Non-pigmented ciliary epithelial cell (primary cell): ENCODE results near the gene SHCBP1L.

Source experiments
- DNase-seq: peaks from one replicate; pipeline ENCODE4 v3.0.0-alpha.2; 2010; ENCODE audit warnings: low read depth

SHCBP1L gene

DNA sequence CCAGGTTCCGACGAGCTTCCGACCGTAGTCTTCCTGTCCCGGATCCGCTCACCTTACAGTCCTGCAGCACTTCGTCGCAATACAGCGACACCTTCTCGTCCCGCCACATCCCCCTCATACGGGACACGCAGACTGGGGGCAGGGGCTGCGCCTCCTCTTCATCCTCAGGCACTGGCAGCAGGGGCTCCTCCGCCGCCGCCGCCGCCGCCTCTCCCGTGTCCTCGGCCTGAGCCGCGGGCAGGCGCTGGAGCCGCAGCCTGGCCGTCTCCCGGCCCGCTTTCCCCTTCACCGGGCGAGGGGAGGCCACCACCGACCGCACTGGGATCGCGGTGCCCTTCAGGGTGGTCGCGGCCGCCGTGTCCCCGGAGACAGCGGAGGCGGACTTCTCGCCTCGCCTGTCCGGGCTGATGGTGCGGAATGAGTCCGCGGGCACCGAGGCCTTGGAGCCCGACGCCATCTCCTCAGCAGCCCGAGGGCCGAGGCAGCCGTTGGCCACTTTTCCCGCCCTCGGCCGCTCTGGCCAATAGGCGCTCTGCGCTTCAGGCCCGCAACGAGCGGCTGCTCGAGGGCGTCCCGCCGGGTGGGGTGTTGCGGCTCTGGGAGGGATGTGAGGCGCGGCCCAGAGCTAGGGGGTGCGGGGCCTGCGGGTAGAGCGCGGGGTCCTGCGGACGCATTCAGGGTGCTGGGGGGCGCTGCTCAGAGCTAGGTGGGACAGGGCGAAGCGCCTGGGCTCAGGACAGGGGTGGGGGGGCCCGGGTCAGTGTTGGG lies at the start of gene SHCBP1L:
SHCBP1L (minus strand) TSS at position 490 of the 768 bp plus-strand sequence; CDS start at position 457, 33 bp downstream.
- no peak for DNase-seq

DNA sequence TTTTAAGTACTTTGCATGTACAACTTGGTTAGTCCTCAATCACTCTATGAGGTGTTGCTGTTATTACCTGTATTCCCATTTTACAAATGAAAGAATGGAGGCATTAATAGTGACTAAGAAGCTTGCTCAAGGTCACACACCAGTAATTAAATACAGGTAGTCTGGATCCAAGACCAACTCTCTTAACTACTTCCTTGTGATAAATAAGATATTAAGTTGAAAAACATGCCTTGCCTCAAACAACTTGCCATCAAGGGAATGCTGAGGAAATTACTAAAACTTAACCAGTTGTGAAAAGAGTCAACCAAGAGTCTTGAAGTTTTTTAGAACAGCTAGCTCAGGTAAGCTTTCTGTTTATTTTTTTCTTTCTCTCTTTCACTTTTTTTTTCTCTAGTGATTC lies 49.3 kb upstream of the SHCBP1L start:
- DNase-seq = no peak

DNA sequence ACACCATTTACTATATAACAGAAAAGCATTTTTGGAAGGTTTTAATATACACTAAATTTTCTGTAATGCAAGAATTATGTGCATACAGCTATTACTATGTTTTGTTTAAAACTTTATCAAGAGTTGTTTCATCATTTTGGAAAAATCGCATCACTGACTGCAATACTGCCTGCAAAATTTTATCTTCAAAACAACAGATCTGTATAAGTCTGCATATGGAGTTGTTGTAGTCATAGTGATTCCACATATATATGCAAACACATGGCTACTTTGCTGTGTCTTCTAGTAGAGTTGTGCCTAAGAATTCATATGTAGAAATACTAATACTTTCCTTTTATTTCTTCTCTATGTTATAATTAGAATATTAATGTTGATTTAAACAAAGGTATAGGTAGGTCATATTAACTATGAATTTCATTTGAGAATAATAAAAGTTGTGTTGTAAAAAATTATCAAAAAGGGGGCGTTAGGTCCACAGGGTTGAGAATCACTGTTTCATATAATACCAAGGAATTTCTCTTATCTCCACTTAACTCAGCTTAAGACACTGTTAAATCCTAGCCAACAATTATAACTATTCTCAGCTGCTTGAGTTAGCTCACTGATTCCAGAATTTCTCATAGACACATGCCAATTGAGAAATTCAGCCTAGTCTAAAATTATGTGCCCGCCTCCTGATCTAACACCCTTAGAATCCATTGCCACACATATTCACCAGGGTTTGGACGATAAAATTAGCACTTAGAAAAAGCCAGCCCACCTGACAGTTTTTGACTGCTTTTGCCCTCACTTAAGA lies 47.4 kb upstream of the SHCBP1L start:
- DNase-seq = no peak

DNA sequence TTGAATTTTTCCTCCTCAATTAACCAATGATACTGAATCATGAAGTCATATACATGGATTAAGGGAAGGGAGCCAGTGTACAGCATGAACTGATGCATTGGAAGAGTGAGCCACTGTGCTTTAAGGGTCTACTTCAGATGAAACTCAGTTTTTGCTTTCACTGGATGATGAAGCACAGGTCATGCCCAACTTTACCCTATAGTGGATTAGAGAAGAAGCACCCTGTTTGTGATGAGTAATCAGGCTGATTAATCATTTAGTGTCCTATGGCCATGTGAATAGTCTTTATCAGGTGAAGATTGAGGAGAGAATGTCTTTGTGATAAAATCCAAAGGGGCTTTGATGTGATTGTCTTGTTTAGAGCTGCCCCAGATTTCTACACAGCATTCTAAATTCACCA lies 45.5 kb upstream of the SHCBP1L start:
- DNase-seq = no peak

DNA sequence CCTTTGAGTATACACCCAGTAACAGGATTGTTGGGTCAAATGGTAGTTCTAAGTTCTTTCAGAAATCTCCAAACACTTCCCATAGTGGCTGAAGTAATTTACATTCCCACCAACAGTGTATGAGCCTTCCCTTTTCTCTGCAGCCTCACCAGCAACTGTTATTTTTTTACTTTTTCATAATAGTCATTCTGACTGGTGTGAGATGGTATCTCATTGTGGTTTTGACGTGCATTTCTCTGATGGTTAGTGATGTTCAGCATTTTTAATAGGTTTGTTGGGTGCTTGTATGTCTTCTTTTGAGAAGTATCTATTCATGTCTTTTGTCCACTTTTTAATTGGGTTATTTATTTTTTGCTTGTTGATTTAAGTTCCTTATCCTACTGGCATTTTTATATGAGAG lies 43.9 kb upstream of the SHCBP1L start:
- no peak for DNase-seq

DNA sequence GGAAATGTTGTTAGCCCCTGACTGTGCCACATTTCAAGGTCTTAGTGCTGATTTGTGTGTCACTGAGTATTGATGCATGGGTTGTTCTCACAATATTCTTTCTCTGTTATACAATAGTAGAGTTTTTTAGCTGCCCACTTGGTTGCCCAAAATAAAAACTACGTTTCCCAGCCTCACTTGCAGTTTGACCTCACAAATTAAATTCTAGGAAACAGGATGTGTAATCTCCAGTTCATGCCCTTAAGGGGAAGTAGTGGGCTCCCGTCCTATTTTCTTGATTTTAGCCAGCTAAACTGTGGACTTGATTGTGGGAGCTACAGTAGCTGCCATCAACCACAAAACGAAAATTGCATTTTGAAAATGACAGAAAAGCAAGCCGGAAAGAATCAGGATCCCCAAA lies 42.9 kb upstream of the SHCBP1L start:
- DNase-seq = no peak

DNA sequence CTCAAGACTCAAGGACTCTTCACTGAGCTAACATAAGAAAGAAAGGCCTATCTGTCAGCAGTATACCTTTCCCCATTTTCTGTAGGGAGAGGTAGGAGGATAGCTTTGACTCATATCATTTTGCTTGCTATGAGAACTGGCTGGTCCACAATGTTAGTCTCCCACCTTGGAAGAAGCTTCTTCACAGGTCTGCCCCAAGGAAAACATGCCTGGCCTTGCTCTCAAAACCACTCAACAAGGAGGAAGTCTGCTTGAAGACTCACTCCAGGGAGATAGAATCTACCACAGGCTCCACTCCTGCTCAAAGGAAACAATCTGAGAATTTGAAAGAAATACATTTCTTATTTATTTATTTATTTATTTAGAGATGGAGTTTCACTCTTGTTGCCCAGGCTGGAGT lies 40.8 kb upstream of the SHCBP1L start:
- DNase-seq = no peak

DNA sequence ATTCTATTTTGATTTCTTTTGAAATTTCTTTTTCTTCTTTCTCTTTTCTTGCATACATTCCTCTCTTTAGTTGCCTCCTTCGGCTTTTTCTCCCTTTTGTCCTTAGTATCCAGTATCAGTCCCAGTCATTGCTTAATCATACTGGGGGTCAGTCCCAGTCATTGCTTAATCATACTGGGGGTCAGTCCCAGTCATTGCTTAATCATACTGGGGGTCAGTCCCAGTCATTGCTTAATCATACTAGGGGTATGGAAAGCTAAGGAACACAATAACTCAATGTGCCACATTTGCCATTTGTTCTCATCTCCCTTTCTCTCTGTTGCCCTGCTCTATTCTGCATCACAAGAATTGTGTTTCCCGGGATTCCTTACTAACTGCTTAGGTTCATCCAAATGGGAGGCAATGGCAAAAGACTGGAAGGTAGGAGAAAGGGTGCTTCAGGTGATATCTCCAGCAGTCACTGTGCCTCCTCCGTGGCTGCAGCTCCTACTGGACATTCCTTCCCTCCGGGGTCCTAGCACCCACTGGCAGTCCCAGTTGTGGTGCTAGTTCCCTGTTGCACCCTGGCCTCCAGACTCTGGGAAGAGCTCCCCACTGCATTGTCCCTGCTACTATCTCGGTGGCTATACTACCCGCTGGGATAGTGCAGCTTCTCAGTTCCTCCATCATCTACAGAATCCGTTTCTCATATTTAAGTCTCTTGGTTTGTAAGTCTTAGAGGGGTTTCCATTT lies 37.6 kb upstream of the SHCBP1L start:
- DNase-seq = no peak

DNA sequence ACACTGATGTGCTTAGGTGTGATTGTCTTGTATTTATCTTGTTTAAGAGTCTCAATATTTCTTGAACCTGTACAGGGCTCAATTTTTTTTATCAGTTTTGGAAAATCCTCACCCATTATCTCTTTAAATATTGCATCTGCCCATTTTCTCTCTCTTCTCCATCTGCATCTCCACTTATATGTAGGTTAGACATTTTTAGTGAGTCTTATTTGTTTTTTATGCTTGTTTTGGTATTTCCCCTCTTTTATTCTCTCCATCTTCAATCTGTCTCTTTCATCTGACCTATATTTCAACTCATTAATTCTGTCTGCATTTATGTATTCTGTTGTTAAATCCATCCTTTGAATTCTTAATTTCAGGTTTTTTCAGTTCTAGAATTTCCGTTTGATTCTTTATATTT lies 32.9 kb upstream of the SHCBP1L start:
- no peak for DNase-seq

DNA sequence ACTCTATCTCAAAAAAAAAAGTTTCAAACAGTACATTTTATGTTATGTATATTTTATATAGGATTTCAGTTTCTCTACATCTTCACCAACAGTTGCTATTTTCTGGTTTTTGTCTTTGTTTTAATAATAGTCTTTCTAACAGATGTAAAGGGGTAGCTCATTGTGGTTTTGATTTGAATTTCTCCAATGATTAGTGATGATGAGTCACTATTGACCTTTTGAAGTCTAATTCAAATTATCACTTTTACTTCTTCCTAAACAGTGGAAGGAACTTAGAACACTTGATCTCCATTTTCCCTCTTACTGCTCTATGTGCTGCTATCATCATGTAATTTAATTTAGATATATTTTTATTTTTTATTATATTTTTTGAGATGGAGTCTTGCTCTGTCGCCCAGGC lies 31.7 kb upstream of the SHCBP1L start:
- no peak for DNase-seq

DNA sequence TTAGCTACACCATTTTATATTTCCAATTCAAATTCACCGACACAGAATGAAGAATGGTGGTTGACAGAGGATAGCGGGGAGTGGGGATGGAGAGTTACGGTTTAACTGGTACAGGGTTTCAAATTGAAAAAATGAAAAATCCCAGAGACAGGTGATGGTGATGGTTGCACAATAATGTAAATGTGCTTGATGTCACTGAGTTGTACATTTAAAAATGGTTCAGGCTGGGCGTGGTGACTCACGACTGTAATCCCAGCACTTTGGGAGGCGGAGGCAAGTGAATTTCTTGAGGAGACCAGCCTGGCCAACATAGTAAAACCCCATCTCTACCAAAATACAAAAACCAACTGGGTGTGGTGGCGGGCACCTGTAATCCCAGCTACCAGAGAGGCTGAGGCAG lies 31.2 kb upstream of the SHCBP1L start:
- no peak for DNase-seq

DNA sequence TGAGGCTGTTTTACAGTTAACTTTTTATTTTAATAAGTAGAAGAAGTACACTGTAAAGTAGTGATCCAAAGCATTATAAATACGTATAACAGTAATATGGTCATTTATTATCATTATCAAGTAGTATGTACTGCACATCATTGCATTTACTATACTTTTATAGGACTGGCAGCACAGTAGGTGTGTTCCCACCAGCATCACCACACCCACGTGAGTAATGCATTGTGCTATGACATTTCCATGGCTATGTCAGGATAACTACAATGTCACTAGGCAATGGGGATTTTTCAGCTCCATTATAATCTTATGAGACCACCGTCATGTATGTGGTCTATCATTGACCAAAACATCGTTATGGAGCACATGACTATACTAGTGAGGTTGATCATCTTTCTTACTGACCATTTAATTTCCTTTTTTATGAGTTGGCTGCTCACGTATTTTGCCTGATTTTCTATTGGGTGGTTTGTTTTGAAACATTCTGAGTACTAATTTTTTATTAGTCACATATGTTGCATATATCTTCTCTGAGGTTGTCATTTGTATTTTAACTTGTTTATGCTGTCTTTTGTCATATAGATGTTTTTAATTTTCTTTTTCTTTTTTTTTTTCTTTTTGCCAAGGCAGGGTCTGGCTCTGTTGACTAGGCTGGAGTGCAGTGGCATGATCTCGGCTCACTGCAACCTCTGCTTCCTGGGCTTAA lies 25.3 kb upstream of the SHCBP1L start:
- no peak for DNase-seq

DNA sequence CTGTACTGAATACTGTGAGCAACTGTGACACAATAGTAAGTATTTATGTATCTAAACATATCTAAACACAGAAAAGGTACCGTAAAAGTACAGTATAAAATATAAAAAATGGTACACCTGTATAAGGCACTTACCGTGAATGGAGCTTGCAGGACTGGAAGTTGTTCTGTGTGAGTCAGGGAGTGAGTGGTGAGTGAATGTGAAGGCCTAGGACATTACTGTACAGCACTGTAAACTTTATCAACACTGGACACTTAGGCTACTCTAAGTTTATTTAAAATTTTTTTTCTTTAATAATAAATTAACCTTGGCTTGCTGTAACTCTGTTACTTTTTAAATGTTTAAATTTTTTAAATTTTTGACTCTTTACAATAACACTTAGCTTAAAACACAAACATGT lies 24.5 kb upstream of the SHCBP1L start:
- no peak for DNase-seq

DNA sequence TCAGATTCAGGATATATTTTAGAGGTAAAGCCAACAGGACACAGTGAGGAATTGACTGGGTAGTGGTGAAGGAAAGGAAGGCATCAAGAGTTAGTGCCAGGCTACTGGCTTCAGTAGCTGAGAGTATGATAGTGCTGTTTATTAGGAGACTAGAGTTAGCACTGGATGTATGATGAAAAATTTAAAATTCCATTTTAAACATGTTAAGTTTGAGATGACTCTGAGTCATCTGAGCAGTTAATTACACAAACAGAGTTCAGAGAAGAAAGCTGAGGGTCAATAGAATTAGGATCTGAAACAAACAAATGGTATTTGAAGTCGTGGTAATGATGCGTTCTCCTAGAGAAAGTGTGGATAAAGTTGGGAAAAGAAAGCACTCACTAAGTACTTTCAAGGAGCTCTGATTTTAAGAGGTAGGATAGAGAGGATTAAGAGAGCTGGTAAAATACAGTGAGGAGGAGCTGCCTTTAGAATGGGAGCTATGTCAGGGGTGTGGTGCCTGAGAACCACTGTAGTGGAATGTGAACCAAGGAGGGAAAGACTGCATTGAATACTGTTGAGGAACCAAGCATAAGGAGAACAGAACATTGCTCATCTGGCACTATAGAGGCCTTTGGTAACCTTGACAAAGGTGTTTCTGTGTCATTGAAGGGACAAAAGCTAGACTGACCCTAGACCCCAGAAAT lies 21.7 kb upstream of the SHCBP1L start:
- DNase-seq = no peak

DNA sequence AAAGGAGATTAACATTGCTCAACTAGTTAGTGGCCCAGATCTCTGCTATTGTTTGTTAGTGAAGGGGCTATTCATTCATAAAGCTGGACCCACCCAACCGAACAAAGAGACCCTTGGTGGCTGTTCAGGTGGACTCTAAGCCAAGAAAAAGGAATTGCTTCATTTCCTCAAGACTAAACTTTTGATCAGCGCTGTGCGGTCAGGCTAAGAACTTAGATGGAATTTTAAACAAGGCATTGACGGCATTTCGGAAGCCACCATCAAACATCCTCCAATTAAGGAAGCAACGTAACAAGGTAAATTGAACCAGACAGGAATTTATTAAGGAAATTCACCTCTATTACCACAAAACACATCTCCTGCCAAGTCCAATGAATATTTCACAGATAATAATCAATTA lies 19.9 kb upstream of the SHCBP1L start:
- no peak for DNase-seq

DNA sequence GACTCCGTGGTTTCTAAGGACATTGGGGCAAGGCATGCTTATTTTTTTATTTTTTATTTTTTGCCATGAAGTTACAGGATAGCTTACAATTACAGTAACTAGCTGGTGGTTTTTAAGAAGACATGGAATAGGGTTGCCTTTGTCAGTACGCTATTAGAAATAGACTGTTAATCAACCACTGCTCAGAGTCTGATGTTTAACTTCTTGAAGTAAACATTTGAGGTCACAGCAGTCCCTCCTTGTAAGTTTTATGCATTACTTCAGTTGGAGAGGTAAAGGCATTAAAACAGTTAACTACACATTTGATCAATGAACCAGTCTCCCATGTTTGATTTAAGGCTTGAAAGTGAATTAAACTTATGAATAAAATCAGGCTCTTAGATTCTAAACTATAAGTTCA lies 19.3 kb upstream of the SHCBP1L start:
- no peak for DNase-seq

DNA sequence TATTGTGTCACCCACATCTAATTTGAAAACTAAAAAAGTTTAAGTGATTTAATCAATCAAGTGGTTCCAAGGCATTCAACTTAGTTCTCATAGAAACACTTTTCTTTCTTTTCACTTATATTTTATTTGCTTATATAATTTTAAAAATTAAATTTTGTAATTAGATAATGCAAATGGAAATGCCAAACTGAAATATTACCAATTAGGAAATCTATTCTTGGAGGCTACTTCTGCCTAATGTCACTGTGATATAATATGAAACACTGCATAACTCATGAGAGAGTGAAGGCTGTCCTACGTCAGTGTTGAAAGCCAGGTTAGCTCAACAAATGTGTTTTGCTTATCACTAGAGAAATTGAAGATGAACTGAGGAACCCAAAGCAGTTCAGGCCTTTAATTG lies 18.3 kb upstream of the SHCBP1L start:
- no peak for DNase-seq

DNA sequence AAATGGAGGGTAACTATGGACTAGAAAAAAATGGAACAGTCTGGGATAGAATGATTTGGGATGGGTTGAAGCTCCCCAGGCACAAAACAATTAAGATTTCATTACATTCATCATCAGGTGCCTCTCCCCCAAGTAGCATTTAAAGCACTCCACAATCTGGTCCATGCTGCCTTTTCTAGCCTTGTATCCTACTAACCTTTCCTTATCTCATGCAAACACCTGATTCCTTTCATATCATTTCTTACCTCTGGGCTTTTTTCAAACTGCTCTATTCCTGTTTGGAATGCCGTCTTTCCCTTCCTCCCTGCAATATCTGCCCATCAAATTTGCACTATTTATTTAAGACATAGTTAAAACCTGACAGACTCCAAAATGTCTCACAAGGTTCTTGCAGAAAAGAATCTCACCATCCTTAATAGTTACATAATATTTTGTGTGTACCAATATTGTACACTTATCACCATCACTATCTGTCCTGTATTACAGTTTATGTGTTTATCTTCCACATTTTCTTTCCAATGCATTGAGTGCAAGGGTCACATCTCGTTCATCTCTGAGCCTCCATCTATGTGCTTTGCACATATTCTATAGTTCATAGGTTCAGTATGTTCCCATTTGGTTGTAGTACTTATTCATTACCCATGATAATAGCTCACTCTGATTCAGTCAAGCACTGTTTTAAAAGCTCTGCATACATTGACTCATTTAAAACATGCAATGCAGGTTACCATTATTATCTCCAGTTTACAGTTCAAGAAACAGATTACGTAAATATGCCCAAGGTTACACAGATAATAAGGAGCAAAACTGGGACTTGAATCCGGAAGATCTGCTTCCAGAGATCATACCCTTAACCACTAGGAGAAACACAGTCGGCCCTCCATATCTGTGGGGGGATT lies 16.1 kb upstream of the SHCBP1L start:
- DNase-seq = no peak

DNA sequence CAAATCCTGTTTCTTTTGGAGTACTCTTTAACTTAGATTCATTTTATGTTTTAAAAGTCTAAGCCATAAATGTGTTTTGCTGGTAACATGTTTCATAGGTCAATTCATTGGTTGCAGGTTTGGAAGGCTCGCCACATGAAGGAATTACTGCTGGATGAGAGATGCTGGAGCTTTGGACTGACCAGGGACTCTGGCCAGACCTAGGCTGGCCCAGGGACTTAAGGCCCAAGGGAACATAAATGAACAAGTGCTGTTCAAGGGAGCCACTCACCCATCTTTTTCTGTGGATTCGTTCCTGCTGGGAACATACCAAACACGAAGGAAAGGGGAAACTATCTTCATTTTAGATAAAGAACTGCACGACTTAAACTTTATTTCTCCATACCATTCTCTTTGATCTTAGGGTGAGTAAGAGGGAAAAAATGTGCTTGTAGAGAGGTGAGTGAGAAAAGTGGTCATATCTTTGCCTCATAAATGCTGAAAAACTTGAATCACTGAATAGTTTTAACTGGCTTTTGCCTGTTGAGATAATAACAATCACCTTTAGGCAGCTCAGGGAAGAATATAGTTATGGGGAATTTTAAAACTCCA lies 15.3 kb upstream of the SHCBP1L start:
- DNase-seq = peak; percentile 19

DNA sequence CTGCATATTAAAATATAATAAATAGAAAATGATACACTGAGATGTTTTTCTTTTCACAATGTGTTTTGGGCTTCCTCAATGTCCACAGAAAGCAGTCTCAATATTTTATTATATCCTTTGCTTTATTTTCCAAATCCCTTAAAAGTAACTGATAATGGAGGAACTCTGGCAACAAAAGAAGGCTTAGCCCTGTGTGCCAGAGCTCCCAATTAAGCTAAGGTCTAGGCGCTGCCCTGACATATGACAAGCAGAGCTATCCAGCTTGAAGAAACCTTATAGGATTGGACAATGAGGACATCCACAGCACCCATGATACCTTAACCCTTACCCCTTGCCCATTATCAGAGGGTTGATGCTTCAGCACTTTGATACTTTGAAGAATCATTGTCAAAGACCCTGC lies 12.9 kb upstream of the SHCBP1L start:
- DNase-seq = no peak
